Tibial nerve (tissue), 4 donors: ENCODE data around the gene SBNO2. TPM values are rescaled to one million over a fixed set of nuclear protein-coding genes. Genes with fewer than 3 reads are reported as not detected.

ENCODE experiments used
- DNase-seq, 2 donors: peaks; one replicate each; pipeline ENCODE4 v3.0.0-alpha.2; 2019; ENCODE audit warnings: low spot score in 2 of 2
- H3K27ac ChIP-seq, 4 donors: fragments of 200-600 bp; sonication (generic) in 3 of 4; one replicate each; pipeline ENCODE4 v1.5.1; 2017 to 2019; ENCODE audit warnings: mild to moderate bottlenecking in 1 of 4
- H3K27me3 ChIP-seq, 2 donors: fragments of 200-600 bp; sonication (generic) in 1 of 2; one replicate each; pipeline versions ENCODE4 v1.5.1 to v1.6.0; 2017 to 2019
- H3K36me3 ChIP-seq, 3 donors: fragments of 200-600 bp; sonication (generic); one replicate each; pipeline ENCODE4 v1.5.1; 2018 to 2019
- H3K4me1 ChIP-seq, 4 donors: fragments of 200-600 bp; sonication (generic) in 3 of 4; one replicate each; pipeline ENCODE4 v1.5.1; 2017 to 2019
- H3K4me3 ChIP-seq, 4 donors: fragments of 200-600 bp; sonication (generic) in 3 of 4; one replicate each; pipeline ENCODE4 v1.5.1; 2017 to 2019; ENCODE audit warnings: mild to moderate bottlenecking in 1 of 4, moderate library complexity in 1 of 4
- H3K9me3 ChIP-seq, 4 donors: fragments of 200-600 bp; sonication (generic) in 3 of 4; one replicate each; pipeline ENCODE4 v1.5.1; 2017 to 2019
- EP300 ChIP-seq, 2 donors: sonication (generic); formaldehyde crosslinking; IDR thresholded peaks; one replicate each; pipeline ENCODE4 v1.6.1; 2017; ENCODE audit warnings: antibody characterized with exemption in 2 of 2, mild to moderate bottlenecking in 1 of 2
- POLR2A ChIP-seq, 2 donors: fragments of 450-650 bp; IDR thresholded peaks; one replicate each; pipeline ENCODE4 v1.6.1; 2017; ENCODE audit warnings: antibody characterized with exemption in 2 of 2, mild to moderate bottlenecking in 2 of 2, moderate library complexity in 2 of 2
- WGBS, 2 donors: methylation state at CpG; one replicate each; pipeline ENCODE4 v1.1.5; 2018; 5-methylcytosine and 5-hydroxymethylcytosine counted together
- total RNA-seq, 4 donors: library from RNA; depleted of rRNA; stranded (reverse); fragments of >200 nt; gene quantifications; one replicate each; pipeline ENCODE4 v1.1.0, GENCODE V29; 2016
- TF ChIP-seq, protein P1 (sequence below), 5 experiments: fragments of 200-600 bp in 3 of 5; fragments of 450-650 bp in 2 of 5; sonication (generic) in 3 of 5; IDR thresholded peaks; one replicate each; pipeline ENCODE4 v1.5.1; 2016 to 2019; ENCODE audit warnings: antibody characterized with exemption in 5 of 5, mild to moderate bottlenecking in 3 of 5, moderate library complexity in 2 of 5

The SBNO2 gene
- total RNA-seq, 4 donors from 2014 or later: 26.6 to 105 (median 39.3) TPM

DNA sequence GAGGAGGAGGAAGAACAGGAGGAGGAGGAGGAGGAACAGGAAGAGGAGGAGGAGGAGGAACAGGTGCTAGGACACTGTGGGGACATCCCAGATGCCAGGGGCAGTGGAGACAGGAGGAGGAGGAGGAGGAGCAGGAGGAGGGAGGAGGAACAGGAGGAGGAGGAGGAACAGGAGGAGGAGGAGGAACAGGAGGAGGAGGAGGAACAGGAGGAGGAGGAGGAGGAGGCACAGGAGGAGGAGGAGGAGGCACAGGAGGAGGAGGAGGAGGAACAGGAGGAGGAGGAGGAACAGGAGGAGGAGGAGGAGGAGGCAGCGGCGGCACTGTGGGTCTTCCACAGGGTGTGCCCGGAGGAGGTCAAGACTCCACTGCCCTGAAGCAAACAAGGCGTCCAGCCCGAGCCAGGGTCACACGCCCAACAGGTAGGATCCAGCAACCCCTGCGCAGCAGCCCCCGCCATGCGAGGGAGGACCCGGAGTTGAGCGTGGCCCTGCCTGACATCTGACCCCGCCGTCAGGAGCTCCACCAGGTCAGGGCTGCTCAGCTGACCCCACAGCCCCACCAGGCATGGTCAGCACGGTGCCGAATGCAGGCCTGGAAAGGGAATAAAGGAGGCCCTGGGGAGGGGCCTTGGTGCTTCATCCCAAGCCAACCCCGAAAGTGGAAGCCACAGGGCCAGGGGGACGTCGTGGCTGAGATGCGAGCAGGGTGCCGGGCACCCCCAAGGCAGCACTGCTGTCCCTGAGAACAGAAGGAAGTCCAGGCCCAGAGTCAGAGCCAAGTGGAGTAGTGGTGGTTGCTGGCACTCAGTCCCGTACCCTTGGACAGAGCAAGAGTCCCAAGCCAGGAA, 9.2 kb downstream of the SBNO2 start:
- Histone ChIP-seq H3K4me3 (no peak overlapping the region), H3K27me3 (no peaks in the 10 kb centered on the region), H3K36me3 (peaks cover 0 to 34% (median 0%) of the 10 kb centered on the region in 3 donors), H3K4me1 (peaks cover 0 to 79% (median 25%) of the 10 kb centered on the region in 4 donors), H3K27ac (peak overlapping the region in 2 of 4 donors; percentile 52 to 94), H3K9me3 (no peaks in the 10 kb centered on the region)
- TF ChIP-seq, protein P1, sequence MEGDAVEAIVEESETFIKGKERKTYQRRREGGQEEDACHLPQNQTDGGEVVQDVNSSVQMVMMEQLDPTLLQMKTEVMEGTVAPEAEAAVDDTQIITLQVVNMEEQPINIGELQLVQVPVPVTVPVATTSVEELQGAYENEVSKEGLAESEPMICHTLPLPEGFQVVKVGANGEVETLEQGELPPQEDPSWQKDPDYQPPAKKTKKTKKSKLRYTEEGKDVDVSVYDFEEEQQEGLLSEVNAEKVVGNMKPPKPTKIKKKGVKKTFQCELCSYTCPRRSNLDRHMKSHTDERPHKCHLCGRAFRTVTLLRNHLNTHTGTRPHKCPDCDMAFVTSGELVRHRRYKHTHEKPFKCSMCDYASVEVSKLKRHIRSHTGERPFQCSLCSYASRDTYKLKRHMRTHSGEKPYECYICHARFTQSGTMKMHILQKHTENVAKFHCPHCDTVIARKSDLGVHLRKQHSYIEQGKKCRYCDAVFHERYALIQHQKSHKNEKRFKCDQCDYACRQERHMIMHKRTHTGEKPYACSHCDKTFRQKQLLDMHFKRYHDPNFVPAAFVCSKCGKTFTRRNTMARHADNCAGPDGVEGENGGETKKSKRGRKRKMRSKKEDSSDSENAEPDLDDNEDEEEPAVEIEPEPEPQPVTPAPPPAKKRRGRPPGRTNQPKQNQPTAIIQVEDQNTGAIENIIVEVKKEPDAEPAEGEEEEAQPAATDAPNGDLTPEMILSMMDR (IDR thresholded peaks at IDR 0.05): no peak
- TF ChIP-seq POLR2A (IDR thresholded peaks at IDR 0.05) (no peak), EP300 (IDR thresholded peaks at IDR 0.05) (no peak)
- 60 to 71% methylated on average over 19 to 21 of the region's 21 CpGs for WGBS, 2 donors
- DNase-seq: no peak

DNA sequence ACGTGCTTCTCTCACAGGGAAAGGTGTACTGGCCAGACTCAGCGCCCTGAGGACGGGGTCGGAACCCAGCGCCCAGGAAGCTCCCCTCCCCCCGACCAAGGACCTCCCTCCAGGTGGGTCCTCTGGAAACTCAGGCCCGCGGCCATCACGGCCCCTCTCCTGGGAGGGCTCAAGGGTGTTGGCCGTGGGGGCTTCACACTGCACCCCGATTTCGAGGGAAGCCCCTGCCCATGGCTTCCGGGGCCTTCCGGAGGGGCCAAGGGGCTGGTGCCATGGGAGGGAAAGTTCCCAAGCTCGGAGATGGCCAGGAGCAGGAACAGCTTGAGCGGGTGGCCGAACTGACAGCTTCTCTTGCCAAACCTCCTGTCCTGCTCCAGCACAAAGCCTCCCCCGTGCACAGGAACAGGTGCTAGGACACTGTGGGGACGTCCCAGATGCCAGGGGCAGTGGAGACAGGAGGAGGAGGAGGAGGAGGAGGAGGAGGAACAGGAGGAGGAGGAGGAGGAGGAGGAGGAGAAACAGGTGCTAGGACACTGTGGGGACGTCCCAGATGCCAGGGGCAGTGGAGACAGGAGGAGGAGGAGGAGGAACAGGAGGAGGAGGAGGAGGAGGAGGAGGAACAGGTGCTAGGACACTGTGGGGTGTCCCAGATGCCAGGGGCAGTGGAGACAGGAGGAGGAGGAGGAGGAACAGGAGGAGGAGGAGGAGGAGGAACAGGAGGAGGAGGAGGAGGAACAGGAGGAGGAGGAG, 10.0 kb downstream of the SBNO2 start:
- Histone ChIP-seq H3K27ac (peak overlapping the region in 1 of 4 donors; percentile 50), H3K36me3 (peaks cover 0 to 30% (median 0%) of the 10 kb centered on the region in 3 donors), H3K4me1 (peaks cover 0 to 74% (median 21%) of the 10 kb centered on the region in 4 donors), H3K4me3 (no peak overlapping the region), H3K27me3 (no peaks in the 10 kb centered on the region), H3K9me3 (no peaks in the 10 kb centered on the region)
- DNase-seq: no peak
- 68 to 79% methylated on average over 8 to 14 of the region's 20 CpGs for WGBS, 2 donors
- TF ChIP-seq, protein P1 (IDR thresholded peaks at IDR 0.05): no peak
- TF ChIP-seq POLR2A (IDR thresholded peaks at IDR 0.05): no peak
- no peak for TF ChIP-seq EP300 (IDR thresholded peaks at IDR 0.05)

GRCh38 chr19:1163283-1163933, 10.7 kb downstream of the SBNO2 start:
- peaks cover 0 to 67% (median 19%) of the 10 kb centered on the region in 4 donors for H3K4me1 ChIP-seq
- DNase-seq: no peak
- TF ChIP-seq, protein P1 (IDR thresholded peaks at IDR 0.05): no peak
- no peak for TF ChIP-seq EP300 (IDR thresholded peaks at IDR 0.05)
- no peak for TF ChIP-seq POLR2A (IDR thresholded peaks at IDR 0.05)
- H3K4me3 ChIP-seq: no peak overlapping the region
- peak overlapping the region in 2 of 4 donors; percentile 50 to 56 for H3K27ac ChIP-seq
- no peaks in the 10 kb centered on the region for H3K9me3 ChIP-seq
- H3K27me3 ChIP-seq: no peaks in the 10 kb centered on the region
- H3K36me3 ChIP-seq: peaks cover 0 to 29% (median 0%) of the 10 kb centered on the region in 3 donors
- WGBS, 2 donors: 78% methylated on average over 12 to 30 of the region's 41 CpGs

GRCh38 chr19:1162404-1163282, 11.4 kb downstream of the SBNO2 start:
- H3K27ac ChIP-seq: peak overlapping the region in 2 of 4 donors; percentile 28 to 56
- peaks cover 0 to 59% (median 15%) of the 10 kb centered on the region in 4 donors for H3K4me1 ChIP-seq
- no peaks in the 10 kb centered on the region for H3K27me3 ChIP-seq
- WGBS, 2 donors: 68 to 76% methylated on average over 22 to 26 of the region's 26 CpGs
- TF ChIP-seq, protein P1 (IDR thresholded peaks at IDR 0.05): no peak
- TF ChIP-seq POLR2A (IDR thresholded peaks at IDR 0.05): no peak
- no peak for TF ChIP-seq EP300 (IDR thresholded peaks at IDR 0.05)
- H3K9me3 ChIP-seq: no peaks in the 10 kb centered on the region
- H3K36me3 ChIP-seq: peaks cover 0 to 31% (median 0%) of the 10 kb centered on the region in 3 donors
- no peak for DNase-seq
- H3K4me3 ChIP-seq: no peak overlapping the region
